ENCODE measurements around the gene FAM171A2.
"Not testable (repeated sequence)": the region's sequence is repeated elsewhere in the genome, so short reads cannot be mapped to it uniquely, and the experiment has no call there.

The FAM171A2 gene

GRCh38 chr17:44331249-44331760 is 32.3 kb downstream of the FAM171A2 start:
- peaks cover 2% of the 10 kb centered on the region for H3K36me3 Mint-ChIP-seq (ENCODE audit: low read depth)
- DNase-seq, result peak; percentile 68
- H3K4me1 Mint-ChIP-seq (ENCODE audit: low read depth), result peaks cover 18% of the 10 kb centered on the region
- no peaks in the 10 kb centered on the region for H3K27me3 Mint-ChIP-seq
- no peaks in the 10 kb centered on the region for H3K9me3 Mint-ChIP-seq
- H3K27ac Mint-ChIP-seq, result no peak overlapping the region
- H3K4me3 Mint-ChIP-seq, result no peak overlapping the region

DNA sequence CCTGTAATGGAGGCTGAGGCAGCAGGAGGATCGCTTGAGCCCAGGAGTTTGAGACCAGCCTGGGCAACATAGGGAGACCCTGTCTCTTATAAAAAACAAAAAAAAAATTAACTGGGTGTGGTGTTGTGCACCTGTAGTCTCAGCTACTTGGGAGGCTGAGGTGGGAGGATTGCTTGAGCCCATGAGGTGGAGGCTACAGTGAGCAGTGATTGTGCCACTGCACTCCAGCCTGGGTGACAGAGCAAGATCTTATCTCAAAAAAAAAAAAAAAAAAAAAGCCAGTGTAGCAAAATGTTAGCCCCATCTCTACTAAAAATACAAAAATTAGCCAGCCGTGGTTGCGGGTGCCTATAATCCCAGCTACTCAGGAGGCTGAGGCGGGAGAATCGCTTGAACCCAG is 33.4 kb downstream of the FAM171A2 start:
- H3K4me3 Mint-ChIP-seq; DNase-seq; H3K9me3 Mint-ChIP-seq; H3K27me3 Mint-ChIP-seq; H3K36me3 Mint-ChIP-seq (ENCODE audit: low read depth); H3K27ac Mint-ChIP-seq: not testable (repeated sequence)
- peaks cover 25% of the 10 kb centered on the region for H3K4me1 Mint-ChIP-seq (ENCODE audit: low read depth)

- peaks cover 30% of the 10 kb centered on the region for H3K4me1 Mint-ChIP-seq (ENCODE audit: low read depth)
- H3K36me3 Mint-ChIP-seq (ENCODE audit: low read depth); DNase-seq; H3K9me3 Mint-ChIP-seq; H3K27me3 Mint-ChIP-seq; H3K4me3 Mint-ChIP-seq; H3K27ac Mint-ChIP-seq: not testable (repeated sequence)
Observed at GRCh38 chr17:44329516-44329915, 34.1 kb downstream of the FAM171A2 start.

DNA sequence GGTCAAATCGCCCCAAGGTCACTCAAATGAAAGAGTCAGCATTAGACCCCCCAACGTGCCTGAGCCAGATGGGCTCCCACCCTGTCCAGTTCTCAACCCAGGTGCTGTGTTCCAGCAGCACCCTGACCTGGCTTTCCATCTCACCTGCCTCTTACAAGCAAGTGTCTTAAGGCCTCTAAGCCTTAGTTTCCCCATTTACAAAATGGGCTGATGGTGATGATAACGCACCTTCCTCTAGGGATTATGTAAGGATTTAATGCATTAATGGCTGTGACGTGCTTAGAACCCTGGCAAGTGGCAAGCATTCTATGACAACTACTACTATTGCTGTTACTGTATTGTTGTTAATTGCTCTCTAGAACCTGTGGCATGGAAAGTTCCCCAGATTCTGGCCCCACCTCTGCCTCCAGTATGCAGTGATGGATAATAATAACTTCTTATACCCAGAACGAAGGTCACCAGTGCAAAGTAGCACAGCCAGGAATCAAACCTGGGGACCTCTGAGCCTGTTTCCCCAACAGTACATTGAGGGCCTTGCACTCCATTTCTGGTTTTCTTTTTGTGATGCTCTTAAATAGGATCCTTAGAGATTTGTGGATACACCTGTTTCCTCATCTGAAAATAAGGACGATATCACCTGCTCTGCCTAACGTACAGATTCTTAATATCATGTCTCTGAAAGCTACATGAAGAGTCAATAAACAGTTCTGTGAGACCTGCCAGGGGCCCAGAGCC is 35.8 kb downstream of the FAM171A2 start:
- Mint-ChIP-seq H3K36me3 (ENCODE audit: low read depth) (peaks cover 17% of the 10 kb centered on the region), H3K4me3 (peak overlapping the region; percentile 2), H3K27me3 (no peaks in the 10 kb centered on the region), H3K9me3 (no peaks in the 10 kb centered on the region), H3K27ac (peak overlapping the region; percentile 54), H3K4me1 (ENCODE audit: low read depth) (peaks cover 37% of the 10 kb centered on the region)
- no peak for DNase-seq

DNA sequence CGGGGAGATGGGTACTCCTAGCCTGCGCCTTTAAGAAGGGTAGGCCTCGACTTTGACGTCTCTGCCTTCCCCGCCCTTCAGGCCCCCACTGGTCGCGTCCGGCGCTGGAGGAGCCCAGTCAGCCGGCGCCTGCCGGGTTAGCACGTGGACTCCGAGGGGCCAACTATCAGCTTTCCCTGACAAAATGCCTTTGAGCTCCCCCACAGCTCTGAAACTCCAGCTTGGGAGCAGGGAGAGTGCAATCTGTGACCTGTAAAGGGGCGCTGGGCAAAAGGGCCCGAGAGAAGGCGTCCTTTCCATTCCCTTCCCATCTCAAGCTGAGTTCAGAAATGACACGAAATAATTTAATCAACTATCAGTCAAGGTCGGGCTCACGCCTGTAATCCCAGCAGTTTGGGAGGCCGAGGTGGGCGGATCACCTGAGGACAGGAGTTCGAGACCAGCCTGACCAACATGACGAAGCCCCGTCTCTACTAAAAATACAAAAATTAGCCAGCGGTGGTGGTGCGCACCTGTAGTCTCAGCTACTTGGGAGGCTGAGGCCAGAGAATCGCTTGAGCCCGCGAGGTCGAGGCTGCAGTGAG is 36.7 kb downstream of the FAM171A2 start:
- no peaks in the 10 kb centered on the region for H3K9me3 Mint-ChIP-seq
- peaks cover 40% of the 10 kb centered on the region for H3K4me1 Mint-ChIP-seq (ENCODE audit: low read depth)
- peaks cover 26% of the 10 kb centered on the region for H3K36me3 Mint-ChIP-seq (ENCODE audit: low read depth)
- DNase-seq, result peak; percentile 91
- no peaks in the 10 kb centered on the region for H3K27me3 Mint-ChIP-seq
- H3K4me3 Mint-ChIP-seq, result peak overlapping the region; percentile 73
- H3K27ac Mint-ChIP-seq, result peak overlapping the region; percentile 90

GRCh38 chr17:44324571-44325275 is 38.9 kb downstream of the FAM171A2 start, which contains the start of gene SLC25A39:
Gene SLC25A39, minus strand, starts transcription at chr17:44324823. Its CDS starts 1,261 bp downstream, at chr17:44323562.
- H3K4me1 Mint-ChIP-seq (ENCODE audit: low read depth), result peaks cover 34% of the 10 kb centered on the region
- DNase-seq, result peak; percentile 98
- H3K9me3 Mint-ChIP-seq, result no peaks in the 10 kb centered on the region
- H3K4me3 Mint-ChIP-seq, result peak within 1 kb of the TSS; percentile 89
- H3K27me3 Mint-ChIP-seq, result no peaks in the 10 kb centered on the region
- H3K36me3 Mint-ChIP-seq (ENCODE audit: low read depth), result peaks cover 48% of the 10 kb centered on the region
- H3K27ac Mint-ChIP-seq, result peak within 1 kb of the TSS; percentile 96

- H3K4me1 Mint-ChIP-seq (ENCODE audit: low read depth), result peaks cover 34% of the 10 kb centered on the region
- peaks cover 54% of the 10 kb centered on the region for H3K36me3 Mint-ChIP-seq (ENCODE audit: low read depth)
- H3K27me3 Mint-ChIP-seq, result no peaks in the 10 kb centered on the region
- H3K9me3 Mint-ChIP-seq, result no peaks in the 10 kb centered on the region
- DNase-seq, result peak; percentile 55
- H3K4me3 Mint-ChIP-seq, result peak overlapping the region; percentile 89
- H3K27ac Mint-ChIP-seq, result peak overlapping the region; percentile 80
Observed at GRCh38 chr17:44324092-44324570, 39.5 kb downstream of the FAM171A2 start.

GRCh38 chr17:44323359-44324091 is 40.1 kb downstream of the FAM171A2 start:
- no peak for DNase-seq
- H3K36me3 Mint-ChIP-seq (ENCODE audit: low read depth), result peaks cover 54% of the 10 kb centered on the region
- H3K4me3 Mint-ChIP-seq, result peak overlapping the region; percentile 89
- peaks cover 34% of the 10 kb centered on the region for H3K4me1 Mint-ChIP-seq (ENCODE audit: low read depth)
- peak overlapping the region; percentile 80 for H3K27ac Mint-ChIP-seq
- H3K9me3 Mint-ChIP-seq, result no peaks in the 10 kb centered on the region
- no peaks in the 10 kb centered on the region for H3K27me3 Mint-ChIP-seq

GRCh38 chr17:44322236-44322895 is 41.3 kb downstream of the FAM171A2 start:
- no peak overlapping the region for H3K27ac Mint-ChIP-seq
- DNase-seq, result no peak
- H3K36me3 Mint-ChIP-seq (ENCODE audit: low read depth), result peaks cover 56% of the 10 kb centered on the region
- no peaks in the 10 kb centered on the region for H3K9me3 Mint-ChIP-seq
- H3K27me3 Mint-ChIP-seq, result peaks cover 11% of the 10 kb centered on the region
- H3K4me3 Mint-ChIP-seq, result peak overlapping the region; percentile 89
- peaks cover 29% of the 10 kb centered on the region for H3K4me1 Mint-ChIP-seq (ENCODE audit: low read depth)

DNA sequence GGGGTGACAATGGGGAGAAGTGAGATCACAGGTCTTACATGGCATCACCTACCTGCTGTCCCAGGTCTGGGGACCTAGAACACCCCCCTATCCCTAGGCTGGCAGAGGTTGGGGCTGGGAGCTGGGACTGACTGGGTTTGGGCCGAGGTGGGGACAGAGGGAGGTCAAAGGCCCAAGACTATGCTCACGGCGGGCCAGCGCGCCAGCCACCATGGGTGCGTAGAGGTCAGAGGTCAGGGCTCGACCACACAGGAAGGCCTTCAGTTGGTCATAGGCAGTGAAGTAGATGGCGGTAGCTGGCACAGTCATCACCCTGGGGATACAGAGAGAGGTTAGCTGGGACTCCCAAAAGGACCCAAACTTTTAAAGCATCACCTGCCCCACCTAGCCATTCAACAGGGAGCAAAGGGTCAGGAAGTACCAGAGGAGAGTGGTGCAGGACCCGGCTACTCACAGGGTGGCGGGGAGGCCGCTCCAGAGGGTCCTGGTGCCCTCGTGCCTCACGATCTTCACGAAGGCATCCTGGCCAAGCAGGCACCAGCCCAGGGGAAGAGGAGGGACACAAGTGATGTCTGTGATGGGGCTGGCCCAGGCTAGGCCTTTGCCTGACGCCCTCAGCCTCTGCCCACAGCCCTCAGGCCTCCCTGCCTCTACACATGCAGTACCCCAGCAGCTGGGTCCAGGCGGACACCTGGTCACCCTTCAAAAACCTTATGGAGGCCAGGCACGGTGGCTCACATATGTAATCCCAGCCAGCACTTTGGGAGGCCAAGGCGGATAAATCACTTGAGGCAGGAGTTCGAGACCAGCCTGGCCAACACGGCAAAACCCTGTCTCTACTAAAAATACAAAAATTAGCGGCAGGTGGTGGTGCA is 42.2 kb downstream of the FAM171A2 start:
- Mint-ChIP-seq H3K27ac (peak overlapping the region; percentile 55), H3K4me3 (no peak overlapping the region), H3K4me1 (ENCODE audit: low read depth) (peaks cover 24% of the 10 kb centered on the region), H3K27me3 (peaks cover 20% of the 10 kb centered on the region), H3K9me3 (no peaks in the 10 kb centered on the region), H3K36me3 (ENCODE audit: low read depth) (peaks cover 56% of the 10 kb centered on the region)
- no peak for DNase-seq

GRCh38 chr17:44320066-44320465 is 43.6 kb downstream of the FAM171A2 start:
- Mint-ChIP-seq H3K27me3 (peaks cover 32% of the 10 kb centered on the region), H3K4me3 (no peak overlapping the region), H3K27ac (no peak overlapping the region), H3K36me3 (ENCODE audit: low read depth) (peaks cover 49% of the 10 kb centered on the region), H3K9me3 (no peaks in the 10 kb centered on the region), H3K4me1 (ENCODE audit: low read depth) (peaks cover 23% of the 10 kb centered on the region)
- no peak for DNase-seq

DNA sequence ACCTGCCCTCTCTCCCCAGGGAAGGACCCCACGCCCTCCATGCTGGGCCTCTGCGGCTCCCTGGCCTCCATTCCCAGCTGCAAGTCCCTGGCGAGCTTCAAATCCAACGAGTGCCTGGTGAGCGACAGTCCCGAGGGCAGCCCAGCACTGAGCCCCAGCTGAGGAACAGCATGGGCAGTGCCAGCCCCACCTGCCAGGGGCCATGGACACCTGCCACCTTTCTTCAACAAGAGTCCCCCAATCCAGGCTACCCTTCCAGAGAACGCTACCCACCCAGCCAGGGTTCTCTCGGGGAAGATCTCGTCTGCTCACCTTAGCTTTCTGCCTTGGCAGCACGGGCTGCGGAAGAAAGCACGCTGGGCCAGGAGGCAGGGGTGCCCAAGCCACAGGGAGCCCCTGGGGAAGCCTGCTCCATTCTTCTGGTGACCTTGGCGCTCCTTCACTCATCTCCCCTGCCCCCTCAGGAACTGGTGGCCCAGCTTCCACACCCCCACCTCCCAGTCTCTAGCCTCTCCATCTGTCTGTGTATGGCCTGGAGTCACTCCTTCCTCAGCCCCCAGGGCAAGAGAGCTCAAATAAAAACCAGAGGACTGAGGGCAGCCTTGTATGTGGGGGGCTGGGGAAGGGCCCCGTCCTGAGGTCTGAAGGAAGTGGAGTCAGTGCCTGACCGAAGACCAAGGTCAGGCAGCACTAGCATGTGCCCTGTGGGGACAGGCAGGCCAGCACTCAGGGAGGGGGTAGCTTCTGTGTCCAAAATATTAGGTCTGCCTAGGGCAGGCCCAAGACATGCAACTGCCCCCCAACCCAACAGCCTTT is 45.4 kb downstream of the FAM171A2 start:
- Mint-ChIP-seq H3K9me3 (no peaks in the 10 kb centered on the region), H3K4me1 (ENCODE audit: low read depth) (peaks cover 16% of the 10 kb centered on the region), H3K4me3 (no peak overlapping the region), H3K27ac (no peak overlapping the region), H3K27me3 (peaks cover 46% of the 10 kb centered on the region), H3K36me3 (ENCODE audit: low read depth) (peaks cover 42% of the 10 kb centered on the region)
- DNase-seq, result no peak
